Kidney epithelial cell (primary cell): ENCODE measurements around the gene PAX4. TPM values are rescaled to one million over a fixed set of nuclear protein-coding genes. Genes with fewer than 3 reads are reported as not detected.

Experiments
- DNase-seq: peaks from one replicate; pipeline ENCODE4 v3.0.0-alpha.2; 2010; ENCODE audit warnings: low read depth
- H3K27me3 ChIP-seq: 2 replicates; pipeline ENCODE4 v1.6.0; 2011; ENCODE audit warnings: low read length; ENCODE audit not compliant: control insufficient read depth, insufficient read depth
- H3K36me3 ChIP-seq: 2 replicates; pipeline ENCODE4 v1.5.1; 2011; ENCODE audit warnings: low read length; ENCODE audit not compliant: control insufficient read depth, insufficient read depth
- H3K4me3 ChIP-seq: 2 replicates; pipeline ENCODE4 v1.5.1; 2011; ENCODE audit warnings: low read depth, mild to moderate bottlenecking, control low read depth, low read length
- CTCF ChIP-seq: IDR thresholded peaks from 2 replicates; pipeline ENCODE4 v1.5.1; 2011; ENCODE audit warnings: mild to moderate bottlenecking, moderate library complexity, low read length, control low read depth, inconsistent platforms; ENCODE audit not compliant: insufficient read depth, poor library complexity, severe bottlenecking
- total RNA-seq: library from RNA; depleted of rRNA; stranded (reverse); fragments of >200 nt; gene quantifications from 2 replicates; pipeline ENCODE4 v1.2.3, GENCODE V29; 2015

Gene PAX4, protein sequence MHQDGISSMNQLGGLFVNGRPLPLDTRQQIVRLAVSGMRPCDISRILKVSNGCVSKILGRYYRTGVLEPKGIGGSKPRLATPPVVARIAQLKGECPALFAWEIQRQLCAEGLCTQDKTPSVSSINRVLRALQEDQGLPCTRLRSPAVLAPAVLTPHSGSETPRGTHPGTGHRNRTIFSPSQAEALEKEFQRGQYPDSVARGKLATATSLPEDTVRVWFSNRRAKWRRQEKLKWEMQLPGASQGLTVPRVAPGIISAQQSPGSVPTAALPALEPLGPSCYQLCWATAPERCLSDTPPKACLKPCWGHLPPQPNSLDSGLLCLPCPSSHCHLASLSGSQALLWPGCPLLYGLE
- not detected in 2 replicates for total RNA-seq

DNA sequence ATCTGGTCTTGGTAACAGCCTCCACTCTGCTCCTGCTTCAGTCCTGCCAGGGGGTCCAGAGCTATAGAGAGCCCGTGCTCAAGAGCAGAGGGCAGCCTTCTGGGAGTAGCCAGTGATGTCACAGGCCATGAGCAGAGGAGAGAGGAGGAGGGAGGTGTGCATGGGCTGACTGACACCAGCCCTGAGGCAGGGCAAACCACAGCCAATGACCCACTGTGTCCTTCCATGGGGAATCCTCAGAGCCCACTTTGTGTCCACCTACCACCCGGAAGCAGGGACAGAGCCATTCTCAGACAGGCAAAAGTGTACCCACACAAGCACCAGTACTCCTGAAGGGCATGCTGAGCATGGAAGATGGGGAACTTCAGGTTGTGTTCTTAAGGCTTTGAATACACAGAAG is at the start of gene PAX4:
Gene PAX4 (minus strand): TSS at position 101 of the 400 bp plus-strand sequence. CDS start 2,214 bp downstream, outside the sequence.
- Histone ChIP-seq H3K4me3 (no peak within 1 kb of the TSS), H3K36me3 (no peaks in the 10 kb centered on the region), H3K27me3 (peaks cover 45% of the 10 kb centered on the region)
- DNase-seq, result no peak
- TF ChIP-seq CTCF, result no peak

DNA sequence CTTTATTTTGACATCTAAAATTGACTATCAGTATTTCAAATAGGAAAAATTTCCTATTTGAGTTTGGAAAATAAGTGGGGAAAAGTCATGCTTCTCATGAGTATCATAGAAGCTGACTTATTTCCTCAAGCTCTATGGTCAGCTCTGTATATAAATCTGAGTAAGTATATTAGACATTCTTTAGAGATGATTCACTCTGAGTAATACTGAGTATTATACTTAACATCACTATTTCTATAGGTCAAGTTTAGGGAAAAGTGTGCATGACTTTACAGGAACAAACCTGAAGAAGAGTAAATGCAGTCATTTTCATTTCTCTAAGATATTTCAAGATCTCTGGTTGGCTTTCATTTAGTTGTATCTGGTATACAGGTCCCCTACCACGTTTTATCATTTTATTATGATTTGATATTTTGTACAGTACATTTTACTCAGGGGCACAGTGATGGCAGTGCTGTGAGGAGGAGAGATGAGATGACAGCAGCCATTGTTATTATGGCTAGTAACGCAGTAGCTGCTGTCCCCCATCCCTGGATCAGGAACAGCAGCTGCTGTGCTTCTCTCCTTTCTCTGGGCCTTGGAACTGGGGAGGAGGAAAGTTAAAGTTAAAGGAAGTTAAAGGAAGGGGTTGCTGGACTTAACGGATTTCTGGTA is 49.2 kb upstream of the PAX4 start:
- TF ChIP-seq CTCF, result no peak
- no peak for DNase-seq
- Histone ChIP-seq H3K27me3 (no peaks in the 10 kb centered on the region), H3K4me3 (no peak overlapping the region), H3K36me3 (no peaks in the 10 kb centered on the region)

- H3K36me3 ChIP-seq, result no peaks in the 10 kb centered on the region
- no peak overlapping the region for H3K4me3 ChIP-seq
- no peaks in the 10 kb centered on the region for H3K27me3 ChIP-seq
- DNase-seq, result no peak
- no peak for TF ChIP-seq CTCF
These were observed 48.7 kb upstream of the PAX4 start for GRCh38 chr7:127666602-127667001.

- TF ChIP-seq CTCF, result no peak
- Histone ChIP-seq H3K36me3 (no peaks in the 10 kb centered on the region), H3K4me3 (no peak overlapping the region), H3K27me3 (no peaks in the 10 kb centered on the region)
- no peak for DNase-seq
These were observed 48.0 kb upstream of the PAX4 start for GRCh38 chr7:127665922-127666321.

- no peak for TF ChIP-seq CTCF
- Histone ChIP-seq H3K4me3 (no peak overlapping the region), H3K27me3 (no peaks in the 10 kb centered on the region), H3K36me3 (no peaks in the 10 kb centered on the region)
- no peak for DNase-seq
These were observed 41.2 kb upstream of the PAX4 start for GRCh38 chr7:127658970-127659630.
